ENCODE measurements around the gene PLCH1. TPM values are rescaled to one million over a fixed set of nuclear protein-coding genes. Genes with fewer than 3 reads are reported as not detected.

PLCH1 gene
- total RNA-seq, 6 experiments from 2014 or later, result not detected

DNA sequence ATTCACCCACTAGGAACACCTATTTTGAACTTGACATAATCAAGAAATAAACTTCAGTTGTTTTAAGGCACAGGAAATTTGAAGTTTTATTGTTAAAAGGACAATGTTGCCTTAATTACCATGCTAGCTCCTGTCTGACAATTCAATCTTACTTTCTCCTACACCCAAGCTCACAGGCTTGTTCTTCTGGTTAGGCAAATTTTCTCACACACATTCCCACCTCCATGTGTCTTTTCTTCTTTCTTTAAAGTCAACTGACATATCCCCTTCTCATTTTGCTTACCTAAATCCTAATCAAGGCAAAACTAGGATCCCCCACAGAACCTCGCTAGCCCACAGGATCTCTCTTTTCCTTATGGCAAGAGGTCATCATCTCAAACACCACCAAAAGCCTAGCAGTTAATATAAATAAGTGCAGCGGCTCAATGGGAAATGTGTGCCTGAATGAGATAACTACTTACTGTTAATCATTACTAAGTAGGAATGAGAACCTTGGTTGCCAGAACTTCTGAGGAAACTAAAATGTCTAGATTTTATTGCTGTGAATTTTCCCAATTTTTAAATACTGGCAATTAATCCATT lies 189.3 kb downstream of the PLCH1 start:
- Mint-ChIP-seq H3K9me3 (no peaks in the 10 kb centered on the region), H3K4me1 (ENCODE audit: low read depth) (no peaks in the 10 kb centered on the region; the same call in 1 of the 2 replicates), H3K27me3 (ENCODE audit: insufficient read depth) (no peaks in the 10 kb centered on the region; the same call in 1 of the 2 replicates), H3K36me3 (ENCODE audit: low read depth) (no peaks in the 10 kb centered on the region), H3K27ac (no peak overlapping the region), H3K4me3 (no peak overlapping the region)
- DNase-seq, result no peak
- TF ChIP-seq CTCF (IDR thresholded peaks at IDR 0.05), result no peak

DNA sequence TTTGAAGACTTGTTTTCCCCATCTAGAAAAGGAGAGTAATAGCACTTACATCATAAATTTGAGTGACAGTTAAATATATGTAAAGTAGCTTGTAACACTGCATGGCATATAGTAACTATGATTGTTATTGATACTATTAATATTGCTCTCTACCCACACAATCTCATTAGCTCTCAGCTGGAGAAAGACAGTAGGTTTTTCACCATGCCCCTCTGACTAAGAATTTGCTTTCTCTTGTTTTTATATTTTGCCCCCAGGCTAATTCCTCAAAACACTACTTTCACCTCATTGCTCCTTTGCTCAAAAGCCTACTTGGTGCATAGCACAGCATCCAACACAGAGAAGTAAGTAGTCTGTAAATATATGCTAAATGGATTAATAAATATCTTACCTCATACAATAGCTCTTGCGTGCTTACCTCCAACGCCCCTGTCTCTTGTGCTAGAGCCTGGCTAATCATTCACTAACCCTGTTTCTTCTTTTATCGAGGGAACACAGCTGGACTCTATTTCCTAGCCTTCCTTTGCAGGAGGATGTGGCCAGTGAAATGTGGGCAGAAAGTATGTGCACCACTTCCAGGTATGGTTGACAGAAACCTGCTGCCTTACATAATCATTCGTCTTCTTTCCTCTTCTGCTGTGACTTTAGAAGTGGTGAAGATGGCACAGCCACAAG lies 190.0 kb downstream of the PLCH1 start:
- no peak for DNase-seq
- Mint-ChIP-seq H3K4me3 (no peak overlapping the region), H3K27ac (no peak overlapping the region), H3K9me3 (no peaks in the 10 kb centered on the region), H3K27me3 (ENCODE audit: insufficient read depth) (no peaks in the 10 kb centered on the region; the same call in 1 of the 2 replicates), H3K4me1 (ENCODE audit: low read depth) (no peaks in the 10 kb centered on the region), H3K36me3 (ENCODE audit: low read depth) (no peaks in the 10 kb centered on the region)
- TF ChIP-seq CTCF (IDR thresholded peaks at IDR 0.05), result no peak

DNA sequence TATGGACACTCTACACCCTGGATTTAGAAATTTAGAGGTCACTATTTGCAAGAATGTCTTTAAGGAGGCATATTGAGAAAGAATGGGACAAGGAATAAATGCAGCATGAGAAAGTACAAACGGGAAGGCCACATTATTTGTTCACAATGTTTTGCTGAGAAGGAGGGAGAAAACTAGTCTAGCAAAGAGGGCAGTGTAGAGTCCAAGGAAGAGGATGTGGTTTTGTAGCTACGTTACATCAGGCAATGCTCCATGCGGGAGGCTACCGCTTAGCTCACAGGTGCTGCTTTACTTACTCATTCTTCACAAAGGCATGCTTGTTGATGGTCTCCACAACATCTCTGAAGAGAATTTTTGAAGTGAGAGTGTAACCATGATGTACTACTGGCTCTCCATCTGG lies 191.1 kb downstream of the PLCH1 start:
- H3K4me3 Mint-ChIP-seq, result no peak overlapping the region
- no peaks in the 10 kb centered on the region for H3K9me3 Mint-ChIP-seq
- no peaks in the 10 kb centered on the region for H3K36me3 Mint-ChIP-seq (ENCODE audit: low read depth)
- H3K4me1 Mint-ChIP-seq (ENCODE audit: low read depth), result no peaks in the 10 kb centered on the region
- no peaks in the 10 kb centered on the region; the same call in 1 of the 2 replicates for H3K27me3 Mint-ChIP-seq (ENCODE audit: insufficient read depth)
- no peak overlapping the region for H3K27ac Mint-ChIP-seq
- no peak for TF ChIP-seq CTCF (IDR thresholded peaks at IDR 0.05)
- DNase-seq, result no peak

- H3K27ac Mint-ChIP-seq, result no peak overlapping the region
- no peaks in the 10 kb centered on the region for H3K36me3 Mint-ChIP-seq (ENCODE audit: low read depth)
- no peaks in the 10 kb centered on the region for H3K9me3 Mint-ChIP-seq
- H3K27me3 Mint-ChIP-seq (ENCODE audit: insufficient read depth), result no peaks in the 10 kb centered on the region; the same call in 1 of the 2 replicates
- DNase-seq, result no peak
- no peak overlapping the region for H3K4me3 Mint-ChIP-seq
- H3K4me1 Mint-ChIP-seq (ENCODE audit: low read depth), result no peaks in the 10 kb centered on the region
- TF ChIP-seq CTCF (IDR thresholded peaks at IDR 0.05), result no peak
These were observed 191.5 kb downstream of the PLCH1 start for GRCh38 chr3:155553326-155553725.

- DNase-seq, result no peak
- no peaks in the 10 kb centered on the region; the same call in 1 of the 2 replicates for H3K27me3 Mint-ChIP-seq (ENCODE audit: insufficient read depth)
- no peaks in the 10 kb centered on the region for H3K36me3 Mint-ChIP-seq (ENCODE audit: low read depth)
- H3K9me3 Mint-ChIP-seq, result no peaks in the 10 kb centered on the region
- H3K4me1 Mint-ChIP-seq (ENCODE audit: low read depth), result no peaks in the 10 kb centered on the region
- TF ChIP-seq CTCF (IDR thresholded peaks at IDR 0.05), result no peak
- H3K4me3 Mint-ChIP-seq, result no peak overlapping the region
- no peak overlapping the region for H3K27ac Mint-ChIP-seq
These were observed 194.5 kb downstream of the PLCH1 start for GRCh38 chr3:155550391-155550790.

Measured in HFFc6 (cell line).